Ovary (tissue), 9 donors: ENCODE measurements around the gene CAMKMT. TPM values are rescaled to one million over a fixed set of nuclear protein-coding genes. Genes with fewer than 3 reads are reported as not detected.

ENCODE experiments used
- DNase-seq, 5 donors: peaks; one replicate each; pipeline ENCODE4 v3.0.0-alpha.2; 2019 to 2020
- H3K27ac ChIP-seq, 2 donors: fragments of 200-600 bp; one replicate each; pipeline versions ENCODE4 v1.5.1 to v1.8.0; 2019 to 2022
- H3K27me3 ChIP-seq: fragments of 200-600 bp; one replicate; pipeline ENCODE4 v1.8.0; 2022
- H3K36me3 ChIP-seq: fragments of 200-600 bp; sonication (generic); one replicate; pipeline ENCODE4 v1.5.1; 2019
- H3K4me1 ChIP-seq: one replicate; pipeline ENCODE4 v1.8.1; 2013; ENCODE audit warnings: mild to moderate bottlenecking, moderate library complexity; ENCODE audit not compliant: insufficient read depth
- H3K4me3 ChIP-seq: fragments of 200-600 bp; sonication (generic); one replicate; pipeline ENCODE4 v1.5.1; 2017
- H3K9me3 ChIP-seq, 2 donors: fragments of 200-600 bp in 1 of 2; sonication (generic) in 1 of 2; one replicate each; pipeline versions ENCODE4 v1.5.1 to v1.8.1; 2013 to 2019; ENCODE audit warnings: mild to moderate bottlenecking in 1 of 2, moderate library complexity in 1 of 2
- CTCF ChIP-seq, 3 donors: fragments of 450-650 bp in 2 of 3; fragments of 200-600 bp in 1 of 3; IDR thresholded peaks; one replicate each; pipeline versions ENCODE4 v1.5.1 to v1.8.0; 2016 to 2022; ENCODE audit warnings: antibody characterized with exemption in 3 of 3, mild to moderate bottlenecking in 1 of 3
- EP300 ChIP-seq: sonication (generic); formaldehyde crosslinking; IDR thresholded peaks from one replicate; pipeline ENCODE4 v1.6.1; 2017; ENCODE audit warnings: antibody characterized with exemption
- POLR2A ChIP-seq: fragments of 450-650 bp; IDR thresholded peaks from one replicate; pipeline ENCODE4 v1.6.1; 2017; ENCODE audit warnings: antibody characterized with exemption, mild to moderate bottlenecking, moderate library complexity
- WGBS, 3 donors: extraction: QIAGEN DNeasy Blood & Tissue Kit in 1 of 3; methylation state at CpG; one replicate each; pipeline versions ENCODE4 v1.1.5 to v1.1.7; 2013 to 2017; 5-methylcytosine and 5-hydroxymethylcytosine counted together
- intact Hi-C, 4 donors: fragments of 100-400 bp; cut with DNase I; formaldehyde crosslinking; loops; one replicate each; pipeline versions ENCODE4 v1.11.0 to v1.15.1; 2022 to 2023
- polyA plus RNA-seq, 2 donors: library from polyadenylated mRNA; stranded (reverse); fragments of 200-250 nt in 1 of 2; fragments of 350-450 nt in 1 of 2; fragmentation: Illumina TruSeq in 1 of 2; extraction: RNeasy Lipid Tissue Mini Kit (QIAGEN cat#74804) in 1 of 2; gene quantifications; one replicate each; pipeline ENCODE4 v1.2.3, GENCODE V29; 2013 to 2014
- total RNA-seq, 7 donors: library from RNA; depleted of rRNA in 2 of 7; stranded (reverse); fragments of >200 nt in 2 of 7; fragmentation: NEBNext Ultra II Directional in 3 of 7; extraction: Animal tissue kit (Norgen Biotek cat#: 25700) in 3 of 7; gene quantifications; one replicate each; pipeline versions ENCODE4 v1.1.0 to v1.2.4, GENCODE V29; 2016 to 2023
- donor health status: DM: no; HTN: no; CAD: no; lungs with moderate emphysema.
- donor health status: DM: no; HTN: no; CAD: no.
- donor health status: Bipolar disorder and iron deficiency.
- donor health status: DM: yes; HTN: yes; CAD: no.
- donor health status: DM: no; HTN: no; CAD: no.
- donor health status: DM: yes; HTN: yes; CAD: no.

CAMKMT gene
- total and polyA plus RNA-seq, 9 donors = 3.5 to 10.7 (median 8.9) TPM

DNA sequence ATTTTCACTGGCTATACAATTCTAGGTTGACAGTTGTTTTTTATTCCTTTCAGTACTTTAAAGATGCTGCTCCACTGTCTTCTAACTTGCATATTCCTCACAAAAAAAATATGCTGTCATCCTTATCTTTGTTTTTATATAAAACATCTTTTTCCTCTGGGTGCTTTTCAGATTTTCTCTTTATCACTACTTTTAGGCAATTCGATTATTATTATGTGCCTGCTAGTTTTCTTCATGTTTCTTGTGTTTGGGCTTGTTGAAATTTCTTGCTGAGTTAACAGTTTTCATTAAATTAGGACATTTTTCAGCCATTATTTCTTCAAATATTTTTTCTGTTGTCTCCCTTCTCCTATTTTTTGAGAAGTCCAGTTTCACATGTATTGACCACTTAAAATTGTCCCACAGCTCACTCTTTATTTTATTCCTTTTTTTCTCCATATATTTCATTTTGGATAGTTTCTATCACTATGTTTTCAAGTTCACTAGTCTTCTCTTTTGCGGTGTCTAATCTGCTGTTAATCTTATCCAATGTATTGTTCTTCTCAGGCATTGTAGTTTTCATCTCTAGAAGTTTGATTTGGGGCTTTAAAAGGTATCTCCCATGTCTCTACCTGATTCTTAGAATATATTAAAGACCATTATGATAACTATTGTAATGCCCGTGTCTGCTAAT, 374.7 kb downstream of the CAMKMT start:
- Histone ChIP-seq H3K9me3 (no peaks in the 10 kb centered on the region), H3K27me3 (no peaks in the 10 kb centered on the region), H3K4me1 (no peaks in the 10 kb centered on the region), H3K36me3 (no peaks in the 10 kb centered on the region), H3K4me3 (no peak overlapping the region), H3K27ac (no peak overlapping the region)
- 91 to 94% (median 93%) methylated on average over 3 of the region's 3 CpGs for WGBS, 3 donors
- intact Hi-C loops = no loop called here
- no peak for TF ChIP-seq EP300
- TF ChIP-seq POLR2A = no peak
- no peak for TF ChIP-seq CTCF (IDR thresholded peaks at IDR 0.05)
- no peak for DNase-seq

DNA sequence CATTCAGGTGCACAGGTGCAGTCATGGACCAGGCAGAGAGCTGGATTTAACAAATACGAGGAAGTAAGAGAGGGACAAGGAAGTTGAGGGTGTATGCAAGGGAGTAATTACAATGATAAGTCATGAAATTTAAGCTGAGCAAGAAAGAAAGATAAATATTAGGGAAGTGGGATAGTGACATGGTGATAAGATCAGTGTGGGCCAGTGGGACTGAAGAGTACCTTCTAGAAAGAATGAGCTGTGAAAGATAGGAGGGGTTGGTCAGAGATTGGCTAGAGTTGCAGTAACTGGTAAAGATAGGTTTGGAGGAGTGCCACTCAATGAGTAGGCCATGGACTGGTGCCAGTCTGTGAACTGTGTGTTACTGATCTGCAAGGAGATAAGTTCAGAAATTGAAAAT, 378.9 kb downstream of the CAMKMT start:
- WGBS, 3 donors = 50 to 72% (median 63%) methylated on average over 1 of the region's 1 CpG
- H3K9me3 ChIP-seq = no peaks in the 10 kb centered on the region
- H3K4me1 ChIP-seq = peaks cover 1% of the 10 kb centered on the region
- TF ChIP-seq POLR2A (no peak), CTCF (IDR thresholded peaks at IDR 0.05) (no peak), EP300 (no peak)
- H3K36me3 ChIP-seq = no peaks in the 10 kb centered on the region
- H3K27me3 ChIP-seq = no peaks in the 10 kb centered on the region
- intact Hi-C loops = no loop called here
- DNase-seq = no peak
- no peak overlapping the region for H3K4me3 ChIP-seq
- no peak overlapping the region for H3K27ac ChIP-seq

DNA sequence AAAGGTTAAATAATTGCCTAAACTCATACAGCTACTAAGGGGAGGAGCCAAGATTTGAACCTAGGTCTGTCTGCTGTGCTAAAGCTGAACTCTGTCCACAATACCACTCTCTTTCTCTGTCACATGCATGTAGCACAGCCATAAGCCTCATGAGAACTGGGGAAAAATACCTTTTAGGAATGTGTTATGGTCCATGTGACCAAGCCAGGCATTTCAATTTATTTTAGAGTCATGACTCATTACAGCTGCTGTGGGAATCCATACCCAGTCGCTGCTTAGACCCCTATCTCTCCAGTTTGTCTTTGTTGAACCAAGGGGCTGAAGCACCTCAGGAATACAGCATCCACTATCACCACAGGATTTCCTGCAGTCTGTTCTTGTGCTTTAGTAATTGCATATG, 379.8 kb downstream of the CAMKMT start:
- no peaks in the 10 kb centered on the region for H3K27me3 ChIP-seq
- H3K27ac ChIP-seq = no peak overlapping the region
- intact Hi-C loops = no loop called here
- no peak overlapping the region for H3K4me3 ChIP-seq
- no peaks in the 10 kb centered on the region for H3K9me3 ChIP-seq
- no peak for DNase-seq
- H3K36me3 ChIP-seq = no peaks in the 10 kb centered on the region
- WGBS, 3 donors = 66 to 90% (median 77%) methylated on average over 1 of the region's 1 CpG
- TF ChIP-seq EP300 (no peak), POLR2A (no peak), CTCF (IDR thresholded peaks at IDR 0.05) (no peak)
- peaks cover 1% of the 10 kb centered on the region for H3K4me1 ChIP-seq

DNA sequence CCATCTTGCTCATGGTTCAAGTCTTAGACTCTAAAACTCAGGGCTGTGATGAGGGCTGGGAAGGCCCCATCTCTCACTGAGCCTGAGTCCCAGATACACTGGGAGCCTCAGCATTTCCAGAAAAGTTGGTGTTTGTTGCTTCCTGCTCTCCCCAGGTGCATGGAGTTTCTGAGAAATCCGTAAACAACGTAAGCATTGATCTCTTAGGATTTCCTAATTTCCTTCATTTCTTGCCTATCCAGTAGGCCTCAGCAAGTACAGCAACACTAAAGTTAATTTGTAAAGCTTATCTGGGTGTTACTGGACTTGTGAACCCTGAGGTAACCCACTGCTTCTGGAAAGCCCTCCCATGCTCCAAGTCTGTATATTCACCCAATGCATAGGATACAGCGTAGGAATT, 380.3 kb downstream of the CAMKMT start:
- TF ChIP-seq CTCF (IDR thresholded peaks at IDR 0.05) = no peak
- TF ChIP-seq EP300 = no peak
- TF ChIP-seq POLR2A = no peak
- H3K27ac ChIP-seq = no peak overlapping the region
- H3K27me3 ChIP-seq = no peaks in the 10 kb centered on the region
- intact Hi-C loops = no loop called here
- no peak overlapping the region for H3K4me3 ChIP-seq
- peaks cover 1% of the 10 kb centered on the region for H3K4me1 ChIP-seq
- H3K9me3 ChIP-seq = no peaks in the 10 kb centered on the region
- no peaks in the 10 kb centered on the region for H3K36me3 ChIP-seq
- no peak for DNase-seq
- 95 to 98% (median 98%) methylated on average over 3 of the region's 3 CpGs for WGBS, 3 donors
